Stimulated activated CD4-positive, alpha-beta T cell treated with anti-CD3 and anti-CD28 coated beads, Interleukin-4, amount 100 ng/mL, for 1 hour (primary cell): ENCODE data around the gene GUCD1.

Source experiments
- DNase-seq: peaks from one replicate; pipeline ENCODE4 v3.0.0-alpha.2; 2020

Gene GUCD1

GRCh38 chr22:24589518-24590030 lies 34.6 kb upstream of the GUCD1 start:
- no peak for DNase-seq

- DNase-seq, result no peak
These were observed 34.0 kb upstream of the GUCD1 start for GRCh38 chr22:24588757-24589481.

- DNase-seq, result no peak
These were observed 33.4 kb upstream of the GUCD1 start for GRCh38 chr22:24588381-24588756.

- DNase-seq, result no peak
These were observed 33.0 kb upstream of the GUCD1 start for GRCh38 chr22:24587948-24588347.

GRCh38 chr22:24587251-24587650 lies 32.3 kb upstream of the GUCD1 start:
- no peak for DNase-seq

GRCh38 chr22:24585927-24586546 lies 31.1 kb upstream of the GUCD1 start:
- DNase-seq, result no peak

GRCh38 chr22:24585461-24585860 lies 30.5 kb upstream of the GUCD1 start:
- no peak for DNase-seq

- no peak for DNase-seq
These were observed 30.0 kb upstream of the GUCD1 start for GRCh38 chr22:24584871-24585411.

GRCh38 chr22:24584166-24584790 lies 29.3 kb upstream of the GUCD1 start:
- DNase-seq, result no peak

- no peak for DNase-seq
These were observed 28.6 kb upstream of the GUCD1 start for GRCh38 chr22:24583221-24584165.

- DNase-seq, result no peak
These were observed 27.3 kb upstream of the GUCD1 start for GRCh38 chr22:24582056-24582814.

- no peak for DNase-seq
These were observed 25.3 kb upstream of the GUCD1 start for GRCh38 chr22:24580276-24580675.

GRCh38 chr22:24579258-24579601 lies 24.3 kb upstream of the GUCD1 start:
- no peak for DNase-seq

- no peak for DNase-seq
These were observed 23.7 kb upstream of the GUCD1 start for GRCh38 chr22:24578355-24579257.

- DNase-seq, result no peak
These were observed 21.8 kb upstream of the GUCD1 start for GRCh38 chr22:24576778-24577177.

GRCh38 chr22:24571266-24571665 lies 16.3 kb upstream of the GUCD1 start:
- no peak for DNase-seq

GRCh38 chr22:24567668-24568067 lies 12.7 kb upstream of the GUCD1 start:
- DNase-seq, result no peak

GRCh38 chr22:24566899-24567511 lies 12.1 kb upstream of the GUCD1 start:
- DNase-seq, result no peak

GRCh38 chr22:24565077-24565476 lies 10.1 kb upstream of the GUCD1 start:
- DNase-seq, result no peak

- DNase-seq, result no peak
These were observed 9.6 kb upstream of the GUCD1 start for GRCh38 chr22:24564376-24565058.
